IPS-18c (cell line): ENCODE data around the gene ZNF638.

ENCODE experiments used
- H3K4me3 ChIP-seq: 2 replicates; pipeline ENCODE4 v1.7.0; 2013; ENCODE audit warnings: low read depth, mild to moderate bottlenecking, low read length, moderate library complexity; ENCODE audit not compliant: insufficient read depth
- H3K9me3 ChIP-seq: one replicate; pipeline ENCODE4 v1.6.1; 2013; ENCODE audit warnings: mild to moderate bottlenecking, low read length, moderate library complexity; ENCODE audit not compliant: control insufficient read depth, insufficient read depth

ZNF638 gene

GRCh38 chr2:71458413-71459083 lies 127.0 kb downstream of the ZNF638 start:
- H3K9me3 ChIP-seq = no peaks in the 10 kb centered on the region
- H3K4me3 ChIP-seq = no peak overlapping the region

GRCh38 chr2:71459084-71459431 lies 127.5 kb downstream of the ZNF638 start:
- no peak overlapping the region for H3K4me3 ChIP-seq
- no peaks in the 10 kb centered on the region for H3K9me3 ChIP-seq

- Histone ChIP-seq H3K9me3 (no peaks in the 10 kb centered on the region), H3K4me3 (no peak overlapping the region)
Observed at GRCh38 chr2:71460056-71460455, 128.5 kb downstream of the ZNF638 start.

GRCh38 chr2:71460595-71461303 lies 129.2 kb downstream of the ZNF638 start:
- no peaks in the 10 kb centered on the region for H3K9me3 ChIP-seq
- H3K4me3 ChIP-seq = no peak overlapping the region

GRCh38 chr2:71461304-71461671 lies 129.7 kb downstream of the ZNF638 start:
- H3K9me3 ChIP-seq = no peaks in the 10 kb centered on the region
- H3K4me3 ChIP-seq = no peak overlapping the region

- no peak overlapping the region for H3K4me3 ChIP-seq
- H3K9me3 ChIP-seq = no peaks in the 10 kb centered on the region
Observed at GRCh38 chr2:71462056-71462605, 130.5 kb downstream of the ZNF638 start.

GRCh38 chr2:71462641-71463341 lies 131.2 kb downstream of the ZNF638 start:
- Histone ChIP-seq H3K9me3 (no peaks in the 10 kb centered on the region), H3K4me3 (no peak overlapping the region)

GRCh38 chr2:71463342-71463654 lies 131.7 kb downstream of the ZNF638 start:
- Histone ChIP-seq H3K9me3 (no peaks in the 10 kb centered on the region), H3K4me3 (no peak overlapping the region)

- H3K4me3 ChIP-seq = no peak overlapping the region
Observed at GRCh38 chr2:71464389-71464788, 132.8 kb downstream of the ZNF638 start.

GRCh38 chr2:71465356-71465755 lies 133.8 kb downstream of the ZNF638 start:
- H3K4me3 ChIP-seq = no peak overlapping the region
- no peaks in the 10 kb centered on the region for H3K9me3 ChIP-seq

More at GRCh38 chr2:71464389-71464788, 132.8 kb downstream of the ZNF638 start:
- no peaks in the 10 kb centered on the region for H3K9me3 ChIP-seq

GRCh38 chr2:71465961-71466300 lies 134.3 kb downstream of the ZNF638 start:
- H3K4me3 ChIP-seq = peak overlapping the region; percentile 48
- H3K9me3 ChIP-seq = no peaks in the 10 kb centered on the region

GRCh38 chr2:71466301-71467179 lies 135.0 kb downstream of the ZNF638 start:
- peak overlapping the region; percentile 48 for H3K4me3 ChIP-seq

GRCh38 chr2:71467180-71467815 lies 135.7 kb downstream of the ZNF638 start:
- H3K4me3 ChIP-seq = no peak overlapping the region; the same call in 1 of the 2 replicates
- H3K9me3 ChIP-seq = no peaks in the 10 kb centered on the region

More at GRCh38 chr2:71466301-71467179, 135.0 kb downstream of the ZNF638 start:
- H3K9me3 ChIP-seq = no peaks in the 10 kb centered on the region

GRCh38 chr2:71468279-71469015 lies 136.9 kb downstream of the ZNF638 start:
- Histone ChIP-seq H3K4me3 (no peak overlapping the region), H3K9me3 (no peaks in the 10 kb centered on the region)

GRCh38 chr2:71469403-71470398 lies 138.1 kb downstream of the ZNF638 start:
- Histone ChIP-seq H3K4me3 (no peak overlapping the region), H3K9me3 (no peaks in the 10 kb centered on the region)
